Neutrophil (primary cell): ENCODE results near the gene SNRPD2.

ENCODE experiments used
- H3K27ac ChIP-seq: fragments of 200-600 bp; sonication (generic); 2 replicates; pipeline ENCODE4 v1.5.1; 2016; ENCODE audit warnings: mild to moderate bottlenecking, moderate library complexity
- H3K27me3 ChIP-seq: fragments of 200-600 bp; sonication (generic); 2 replicates; pipeline ENCODE4 v1.6.0; 2016; ENCODE audit warnings: mild to moderate bottlenecking
- H3K36me3 ChIP-seq: fragments of 200-600 bp; sonication (generic); 2 replicates; pipeline ENCODE4 v1.5.1; 2017
- H3K4me1 ChIP-seq, 2 experiments: fragments of 200-600 bp in 1 of 2; sonication (generic) in 1 of 2; 1 replicate in 1 of 2; 2 replicates in 1 of 2; pipeline versions ENCODE4 v1.5.1 to v1.6.1; 2013 to 2016; ENCODE audit warnings: low read depth in 1 of 2, low read length in 1 of 2, mild to moderate bottlenecking in 1 of 2, moderate library complexity in 1 of 2; ENCODE audit not compliant: control insufficient read depth in 1 of 2, insufficient read depth in 1 of 2
- H3K4me3 ChIP-seq, 2 experiments: fragments of 200-600 bp in 1 of 2; sonication (generic) in 1 of 2; 1 replicate in 1 of 2; 2 replicates in 1 of 2; pipeline ENCODE4 v1.5.1; 2013 to 2016; ENCODE audit warnings: low read depth in 1 of 2, low read length in 1 of 2, mild to moderate bottlenecking in 1 of 2, moderate library complexity in 1 of 2
- H3K9me3 ChIP-seq: fragments of 200-600 bp; sonication (generic); 2 replicates; pipeline ENCODE4 v1.5.1; 2016
- TF ChIP-seq, protein P1 (sequence below): fragments of 200-600 bp; sonication (generic); IDR thresholded peaks from 2 replicates; pipeline ENCODE4 v1.5.1; 2016; ENCODE audit warnings: antibody characterized with exemption

The SNRPD2 gene

DNA sequence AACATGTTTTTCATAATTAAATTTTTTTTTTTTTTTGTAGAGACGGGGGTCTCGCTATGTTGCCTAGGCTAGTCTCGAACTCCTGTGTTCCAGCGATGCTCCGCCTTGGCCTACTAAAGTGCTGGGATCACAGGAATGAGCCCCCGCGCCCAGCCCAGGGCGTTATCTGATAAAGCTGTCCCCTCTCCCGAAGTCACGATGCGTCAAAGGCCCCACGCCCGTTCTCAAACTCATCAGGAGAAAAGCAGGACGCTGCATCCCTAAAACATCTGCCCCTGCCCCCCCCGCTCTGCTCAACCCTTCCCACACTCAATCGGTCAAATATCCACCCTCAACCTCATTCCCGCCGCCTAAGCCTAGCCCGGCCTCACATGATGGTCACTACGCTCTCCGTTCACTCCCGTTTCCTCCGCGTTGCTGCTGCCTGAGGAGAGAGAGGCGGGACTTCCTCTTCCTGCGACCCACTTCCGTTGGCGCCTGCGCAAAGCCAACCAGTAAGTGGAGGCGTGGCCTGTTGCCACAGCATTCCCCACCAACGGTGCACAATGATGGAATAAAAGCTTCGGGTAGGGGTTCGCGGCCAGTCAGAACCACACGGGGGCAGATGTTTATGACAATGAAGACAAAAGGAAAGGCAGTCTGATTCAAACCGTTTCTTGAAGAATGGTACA lies at the start of gene SNRPD2:
TSS of gene SNRPD2 (minus strand) at position 438 of the 671 bp plus-strand sequence. CDS start at position 373, 65 bp downstream.
- Histone ChIP-seq H3K4me3 (peak within 1 kb of the TSS; percentile 84 to 97), H3K27ac (peak within 1 kb of the TSS; percentile 94), H3K9me3 (no peaks in the 10 kb centered on the region), H3K4me1 (peaks cover 21 to 22% of the 10 kb centered on the region in 2 experiments), H3K36me3 (peaks cover 22% of the 10 kb centered on the region), H3K27me3 (no peaks in the 10 kb centered on the region)
- TF ChIP-seq, protein P1, sequence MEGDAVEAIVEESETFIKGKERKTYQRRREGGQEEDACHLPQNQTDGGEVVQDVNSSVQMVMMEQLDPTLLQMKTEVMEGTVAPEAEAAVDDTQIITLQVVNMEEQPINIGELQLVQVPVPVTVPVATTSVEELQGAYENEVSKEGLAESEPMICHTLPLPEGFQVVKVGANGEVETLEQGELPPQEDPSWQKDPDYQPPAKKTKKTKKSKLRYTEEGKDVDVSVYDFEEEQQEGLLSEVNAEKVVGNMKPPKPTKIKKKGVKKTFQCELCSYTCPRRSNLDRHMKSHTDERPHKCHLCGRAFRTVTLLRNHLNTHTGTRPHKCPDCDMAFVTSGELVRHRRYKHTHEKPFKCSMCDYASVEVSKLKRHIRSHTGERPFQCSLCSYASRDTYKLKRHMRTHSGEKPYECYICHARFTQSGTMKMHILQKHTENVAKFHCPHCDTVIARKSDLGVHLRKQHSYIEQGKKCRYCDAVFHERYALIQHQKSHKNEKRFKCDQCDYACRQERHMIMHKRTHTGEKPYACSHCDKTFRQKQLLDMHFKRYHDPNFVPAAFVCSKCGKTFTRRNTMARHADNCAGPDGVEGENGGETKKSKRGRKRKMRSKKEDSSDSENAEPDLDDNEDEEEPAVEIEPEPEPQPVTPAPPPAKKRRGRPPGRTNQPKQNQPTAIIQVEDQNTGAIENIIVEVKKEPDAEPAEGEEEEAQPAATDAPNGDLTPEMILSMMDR = peak; percentile 8

DNA sequence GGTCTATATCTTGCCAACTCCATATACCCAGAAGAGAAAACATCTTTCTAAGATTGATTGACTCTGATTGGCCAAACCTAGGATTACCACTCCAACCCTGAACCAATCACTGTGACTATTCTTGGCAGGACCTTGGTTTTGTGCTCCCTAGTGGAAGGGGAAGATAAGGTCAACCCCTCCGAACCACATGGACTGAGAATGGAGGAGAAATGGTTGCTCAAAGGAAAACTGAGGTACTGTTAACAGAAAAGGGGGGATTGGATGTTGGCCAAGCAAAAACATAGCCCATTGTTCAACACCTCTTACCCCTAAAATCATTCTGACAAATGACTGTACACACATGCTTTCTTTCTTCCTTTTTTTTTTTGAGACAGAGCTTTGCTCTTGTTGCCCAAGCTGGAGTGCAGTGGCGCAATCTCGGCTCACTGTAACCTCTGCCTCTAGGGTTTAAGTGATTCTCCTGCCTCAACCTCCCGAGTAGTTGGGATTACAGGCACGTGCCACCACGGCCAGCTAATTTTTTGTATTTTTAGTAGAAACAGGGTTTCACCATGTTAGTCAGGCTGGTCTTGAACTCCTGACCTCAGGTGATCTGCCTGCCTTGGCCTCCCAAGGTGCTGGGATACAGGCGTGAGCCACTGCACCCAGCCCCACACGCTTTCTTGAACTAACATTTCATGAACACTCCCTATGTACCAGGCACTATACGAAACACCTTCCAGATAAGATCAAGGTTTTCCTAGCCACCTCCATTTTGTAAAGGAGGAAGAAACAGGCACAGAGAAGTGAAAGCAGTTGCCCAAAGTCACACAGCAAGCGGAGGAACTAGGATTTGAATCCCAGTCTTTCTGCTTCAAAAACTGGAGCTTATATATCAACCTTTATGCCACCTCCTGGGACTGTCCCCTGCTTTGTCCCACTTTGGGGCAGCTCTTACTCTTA lies 48.0 kb upstream of the SNRPD2 start:
- H3K27me3 ChIP-seq = peaks cover 75% of the 10 kb centered on the region
- no peak overlapping the region for H3K4me3 ChIP-seq
- TF ChIP-seq, protein P1 = no peak
- H3K9me3 ChIP-seq = no peaks in the 10 kb centered on the region
- H3K4me1 ChIP-seq = peaks cover 9 to 12% of the 10 kb centered on the region in 2 experiments
- H3K27ac ChIP-seq = peak overlapping the region; percentile 35
- no peaks in the 10 kb centered on the region for H3K36me3 ChIP-seq

DNA sequence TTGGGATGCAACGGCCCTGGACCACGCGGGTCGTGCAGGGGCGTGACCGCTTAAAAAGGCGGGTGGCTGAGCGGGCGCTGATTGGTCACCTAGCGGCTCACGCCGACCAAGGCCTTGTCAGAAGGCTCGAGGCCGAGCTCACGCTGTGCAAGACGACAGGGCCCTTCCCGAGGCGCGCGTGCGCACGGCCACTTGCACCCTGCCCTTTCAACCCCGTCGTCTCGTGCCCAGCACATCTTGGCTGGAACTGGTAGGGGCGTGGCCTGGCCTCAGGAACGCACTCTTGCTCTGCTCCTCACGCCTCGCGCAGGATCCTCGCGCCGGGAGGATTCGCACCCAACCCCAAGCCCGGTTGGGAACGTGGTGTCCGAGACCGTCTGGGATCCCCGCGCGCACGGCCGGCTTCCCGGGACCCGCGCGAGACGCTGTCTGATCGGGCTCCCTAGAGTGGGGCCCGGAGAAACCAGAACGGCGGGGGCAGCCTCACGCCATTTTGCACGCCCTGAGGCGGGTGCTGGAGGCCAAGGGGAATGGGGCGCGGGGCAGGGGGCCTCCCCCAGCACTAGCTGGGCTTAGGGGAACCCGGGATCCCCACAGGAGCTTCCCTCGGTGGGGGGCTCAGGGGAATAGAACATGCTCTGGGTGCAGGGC lies 41.5 kb upstream of the SNRPD2 start, which contains the start of gene MEIOSIN:
TSS of gene MEIOSIN (plus strand) at position 280 of the 651 bp plus-strand sequence. CDS start 1,938 bp downstream, outside the sequence.
- H3K36me3 ChIP-seq = no peaks in the 10 kb centered on the region
- peaks cover 29% of the 10 kb centered on the region for H3K27me3 ChIP-seq
- no peak within 1 kb of the TSS for H3K27ac ChIP-seq
- peaks cover 16 to 18% of the 10 kb centered on the region in 2 experiments for H3K4me1 ChIP-seq
- TF ChIP-seq, protein P1 = no peak
- H3K4me3 ChIP-seq = no peak within 1 kb of the TSS
- no peaks in the 10 kb centered on the region for H3K9me3 ChIP-seq

DNA sequence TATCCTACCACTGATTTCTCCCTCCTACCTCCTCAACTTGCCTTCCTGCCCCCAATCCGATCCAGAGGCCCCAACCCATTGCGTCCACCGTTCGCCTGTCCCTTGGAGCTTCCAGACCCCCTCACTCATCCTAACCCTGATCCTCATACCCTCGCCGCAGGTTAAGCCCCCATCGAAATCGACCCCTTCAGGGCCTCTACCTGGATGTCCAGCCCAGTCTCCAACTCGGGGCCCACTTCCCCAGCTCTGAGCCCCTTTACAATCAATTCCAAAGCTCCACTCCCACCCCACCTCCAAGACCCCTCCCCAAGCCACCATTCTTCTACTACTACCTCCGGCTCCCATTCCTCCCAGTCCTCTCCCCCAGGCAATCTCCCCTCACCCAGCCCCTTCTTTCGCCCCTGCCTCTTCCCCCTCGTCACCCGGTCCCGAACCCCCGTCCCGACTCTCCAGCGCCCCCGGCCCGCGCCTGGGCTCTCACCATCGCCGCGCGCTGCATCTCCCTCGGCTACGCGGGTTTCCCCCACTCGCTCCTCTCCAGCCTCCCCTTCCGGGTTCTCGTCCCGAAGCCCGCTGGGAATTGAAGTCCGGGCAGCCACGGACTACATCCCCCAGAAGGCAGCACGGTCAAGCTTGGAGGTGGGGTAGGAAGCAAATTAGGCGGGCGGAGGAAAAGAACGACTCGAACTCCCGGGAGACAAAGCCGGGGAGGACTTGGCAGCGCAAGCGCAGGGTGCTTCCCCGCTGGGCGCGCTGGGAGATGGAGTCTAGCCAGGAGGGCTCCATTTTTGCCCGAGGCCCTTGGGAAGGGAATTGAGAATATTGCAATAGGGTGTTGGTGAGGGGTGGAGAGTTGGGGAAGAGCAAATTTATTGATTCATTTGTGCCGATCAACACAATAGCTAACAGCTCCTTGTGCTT lies 38.9 kb upstream of the SNRPD2 start, which contains the start of gene FBXO46:
TSS of gene FBXO46 (minus strand) at position 529 of the 921 bp plus-strand sequence. CDS start 17,401 bp downstream, outside the sequence.
- Histone ChIP-seq H3K4me3 (peak within 1 kb of the TSS; percentile 67 to 88), H3K36me3 (peaks cover 6% of the 10 kb centered on the region), H3K9me3 (no peaks in the 10 kb centered on the region), H3K27ac (peak within 1 kb of the TSS; percentile 68), H3K4me1 (peaks cover 16 to 18% of the 10 kb centered on the region in 2 experiments), H3K27me3 (peaks cover 7% of the 10 kb centered on the region)
- TF ChIP-seq, protein P1 = peak; percentile 20
